COR-L47 (cell line): ENCODE measurements around the gene AFAP1.

Experiments used
- DNase-seq: peaks from one replicate; lab custom pipeline; 2025; lab: John Stamatoyannopoulos, UW

AFAP1 gene

GRCh38 chr4:7769396-7770223, 170.1 kb downstream of the AFAP1 start:
- DNase-seq: no peak

GRCh38 chr4:7768736-7769135, 170.9 kb downstream of the AFAP1 start:
- no peak for DNase-seq

GRCh38 chr4:7767966-7768365, 171.7 kb downstream of the AFAP1 start:
- DNase-seq: no peak

GRCh38 chr4:7767526-7767925, 172.1 kb downstream of the AFAP1 start:
- no peak for DNase-seq

- DNase-seq: no peak
Observed at GRCh38 chr4:7766661-7767345, 172.9 kb downstream of the AFAP1 start.

- no peak for DNase-seq
Observed at GRCh38 chr4:7766086-7766485, 173.6 kb downstream of the AFAP1 start.

- no peak for DNase-seq
Observed at GRCh38 chr4:7765666-7766065, 174.0 kb downstream of the AFAP1 start.

- no peak for DNase-seq
Observed at GRCh38 chr4:7764466-7764865, 175.2 kb downstream of the AFAP1 start.

GRCh38 chr4:7763788-7764187, 175.9 kb downstream of the AFAP1 start:
- DNase-seq: no peak

GRCh38 chr4:7763106-7763505, 176.6 kb downstream of the AFAP1 start:
- no peak for DNase-seq

GRCh38 chr4:7762376-7763030, 177.2 kb downstream of the AFAP1 start:
- no peak for DNase-seq

GRCh38 chr4:7761720-7762119, 177.9 kb downstream of the AFAP1 start:
- DNase-seq: peak; percentile 51

- no peak for DNase-seq
Observed at GRCh38 chr4:7761312-7761711, 178.3 kb downstream of the AFAP1 start.

- no peak for DNase-seq
Observed at GRCh38 chr4:7760706-7761105, 179.0 kb downstream of the AFAP1 start.

GRCh38 chr4:7760228-7760627, 179.4 kb downstream of the AFAP1 start:
- DNase-seq: no peak

GRCh38 chr4:7759635-7760034, 180.0 kb downstream of the AFAP1 start:
- DNase-seq: no peak

GRCh38 chr4:7759216-7759615, 180.4 kb downstream of the AFAP1 start:
- DNase-seq: no peak

GRCh38 chr4:7758476-7758875, 181.2 kb downstream of the AFAP1 start:
- DNase-seq: no peak

- no peak for DNase-seq
Observed at GRCh38 chr4:7757501-7758471, 181.9 kb downstream of the AFAP1 start.

GRCh38 chr4:7756561-7757355, 182.9 kb downstream of the AFAP1 start:
- no peak for DNase-seq

- DNase-seq: no peak
Observed at GRCh38 chr4:7756071-7756470, 183.6 kb downstream of the AFAP1 start.
